HG03457 (cell line): ENCODE results near the gene C19orf67.

Source experiments
- ATAC-seq: cut with Tn5 transposase; IDR thresholded peaks from one replicate; pipeline ENCODE4 v1.9.1; 2021; ENCODE audit warnings: moderate number of reproducible peaks; ENCODE audit not compliant: unreplicated experiment

Gene C19orf67

GRCh38 chr19:14088634-14089411 is 3.2 kb upstream of the C19orf67 start:
- ATAC-seq: no peak

GRCh38 chr19:14086098-14086497 is 515 bp upstream of the C19orf67 start:
- ATAC-seq: no peak

GRCh38 chr19:14082675-14082960 is 3.0 kb downstream of the C19orf67 start:
- no peak for ATAC-seq

GRCh38 chr19:14081797-14082674 is 3.5 kb downstream of the C19orf67 start:
- ATAC-seq: peak; percentile 5

GRCh38 chr19:14080887-14081796 is 4.4 kb downstream of the C19orf67 start:
- ATAC-seq: peak; percentile 66

- no peak for ATAC-seq
Observed at GRCh38 chr19:14078411-14078810, 7.2 kb downstream of the C19orf67 start.

GRCh38 chr19:14073925-14074838 is 11.4 kb downstream of the C19orf67 start:
- no peak for ATAC-seq

- no peak for ATAC-seq
Observed at GRCh38 chr19:14073261-14073924, 12.2 kb downstream of the C19orf67 start.

DNA sequence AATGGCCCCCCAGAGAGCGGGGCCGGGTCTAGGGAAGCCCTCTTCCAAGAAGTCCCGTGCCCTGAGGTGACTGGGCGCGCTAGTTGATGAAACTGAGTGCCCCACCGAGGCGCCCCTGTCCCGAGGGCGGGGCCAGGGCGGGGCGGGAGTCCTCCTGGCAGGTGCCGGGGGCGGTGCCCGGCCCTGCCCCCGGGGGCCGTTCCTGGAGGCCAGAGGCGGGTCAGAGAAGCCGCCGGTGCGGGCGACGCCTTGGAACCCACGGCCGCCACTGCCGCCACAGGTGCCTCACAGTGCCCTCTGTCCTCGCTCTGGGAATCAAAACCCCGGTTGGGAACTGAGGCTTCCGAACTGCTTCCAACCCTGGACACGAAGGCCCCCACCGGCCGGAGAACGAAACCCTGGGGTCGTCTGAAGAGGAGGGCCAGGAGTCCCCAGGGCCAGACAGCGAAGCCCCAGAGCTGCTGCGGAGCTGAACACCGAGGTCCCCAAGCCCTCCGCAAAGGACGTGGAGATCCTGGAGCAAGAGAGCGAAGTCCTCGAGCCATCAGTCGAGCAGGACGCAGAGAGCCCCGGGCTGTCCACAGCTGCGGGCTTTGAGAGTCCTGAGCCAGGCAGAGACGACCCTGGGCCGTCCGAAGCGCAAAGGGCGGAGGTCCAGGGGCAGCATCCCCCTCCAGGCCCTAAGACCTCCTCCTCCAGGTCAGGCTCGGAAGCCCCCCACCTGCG is 12.9 kb downstream of the C19orf67 start, which contains the start of gene MISP3:
Gene MISP3 (plus strand): TSS at position 252 of the 726 bp plus-strand sequence. CDS start 524 bp downstream, outside the sequence.
- no peak for ATAC-seq

DNA sequence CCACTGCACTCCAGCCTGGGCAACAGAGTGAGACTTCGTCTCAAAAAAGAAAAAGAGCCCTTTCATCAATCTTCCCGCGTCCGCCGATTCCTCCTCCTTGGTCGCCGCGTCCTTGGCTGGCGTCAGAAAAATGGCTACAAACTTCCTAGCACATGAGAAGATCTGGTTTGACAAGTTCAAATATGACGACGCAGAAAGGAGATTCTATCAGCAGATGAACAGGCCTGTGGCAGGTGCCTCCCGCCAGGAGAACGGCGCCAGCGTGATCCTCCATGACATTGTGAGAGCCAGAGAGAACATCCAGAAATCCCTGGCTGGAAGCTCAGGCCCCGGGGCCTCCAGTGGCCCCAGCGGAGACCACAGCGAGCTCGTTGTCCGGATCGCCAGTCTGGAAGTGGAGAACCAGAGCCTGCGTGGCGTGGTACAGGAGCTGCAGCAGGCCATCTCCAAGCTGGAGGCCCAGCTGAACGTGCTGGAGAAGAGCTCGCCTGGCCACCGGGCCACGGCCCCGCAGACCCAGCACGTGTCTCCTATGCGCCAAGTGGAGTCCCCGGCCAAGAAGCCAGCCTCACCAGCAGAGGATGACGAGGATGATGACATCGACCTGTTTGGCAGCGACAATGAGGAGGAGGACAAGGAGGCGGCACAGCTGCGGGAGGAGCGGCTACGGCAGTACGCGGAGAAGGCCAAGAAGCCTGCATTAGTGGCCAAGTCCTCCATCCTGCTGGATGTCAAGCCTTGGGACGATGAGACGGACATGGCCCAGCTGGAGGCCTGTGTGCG is 15.1 kb downstream of the C19orf67 start:
- ATAC-seq: no peak

- ATAC-seq: no peak
Observed at GRCh38 chr19:14066134-14066533, 19.4 kb downstream of the C19orf67 start.

- no peak for ATAC-seq
Observed at GRCh38 chr19:14063105-14063504, 22.5 kb downstream of the C19orf67 start.

DNA sequence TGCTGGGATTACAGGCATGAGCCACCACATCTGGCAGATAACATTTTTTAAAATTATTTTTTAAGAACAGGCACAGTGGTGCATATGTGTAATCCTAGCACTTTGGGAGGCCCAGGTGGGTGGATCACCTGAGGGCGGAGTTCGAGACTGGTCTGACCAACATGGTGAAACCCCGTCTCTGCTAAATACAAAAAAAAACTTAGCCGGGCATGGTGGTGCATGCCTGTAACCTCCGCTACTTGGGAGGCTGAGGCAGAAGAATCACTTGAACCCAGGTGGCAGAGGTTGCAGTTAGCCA is 23.1 kb downstream of the C19orf67 start:
- ATAC-seq: no peak

GRCh38 chr19:14061751-14062557 is 23.6 kb downstream of the C19orf67 start, which contains the start of gene PALM3:
TSS of gene PALM3 (minus strand) at chr19:14062076. CDS start at chr19:14061980, 96 bp downstream.
- ATAC-seq: no peak

DNA sequence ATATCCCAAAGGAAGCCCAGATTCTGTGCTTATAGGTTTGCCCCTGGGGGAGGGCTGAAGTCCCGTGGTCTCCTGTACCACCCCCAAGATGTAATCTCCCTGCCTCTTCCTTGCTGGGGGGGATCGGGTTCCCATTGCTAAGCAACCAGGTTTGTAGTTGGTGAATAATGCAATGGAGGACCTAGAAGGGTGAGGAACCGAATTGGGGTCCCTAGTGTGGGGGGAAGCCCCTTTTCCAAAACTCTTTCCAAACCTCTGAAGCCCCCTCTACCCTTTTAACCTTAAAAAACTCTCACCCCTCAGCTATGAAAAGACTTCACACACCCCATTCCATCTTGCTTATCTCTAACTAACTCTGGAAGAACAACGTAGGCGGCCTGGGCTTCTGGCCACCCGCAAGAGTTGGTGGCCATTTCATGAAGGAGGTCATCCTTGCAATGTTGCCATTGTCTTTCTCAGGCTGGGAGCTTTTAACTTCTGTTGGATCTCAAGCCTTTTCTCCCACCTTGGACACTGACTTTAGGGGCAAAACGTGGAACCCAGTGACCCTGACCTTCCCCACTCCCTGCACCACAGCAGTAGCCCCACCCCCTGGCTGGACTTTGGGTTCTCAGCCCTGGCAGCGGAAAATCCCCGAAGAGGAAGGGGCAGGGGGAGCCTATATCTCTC is 24.4 kb downstream of the C19orf67 start:
- ATAC-seq: no peak

GRCh38 chr19:14059652-14060155 is 25.9 kb downstream of the C19orf67 start:
- ATAC-seq: no peak

GRCh38 chr19:14059093-14059480 is 26.5 kb downstream of the C19orf67 start:
- no peak for ATAC-seq
